ENCODE measurements around the gene THAP3. TPM values are rescaled to one million over a fixed set of nuclear protein-coding genes. Genes with fewer than 3 reads are reported as not detected.
"Not testable (repeated sequence)": the region's sequence is repeated elsewhere in the genome, so short reads cannot be mapped to it uniquely, and the experiment has no call there.

THAP3 gene
- total and polyA plus RNA-seq, 5 donors: 10.2 to 20.8 (median 14.9) TPM

GRCh38 chr1:6592441-6592840 is 32.2 kb upstream of the THAP3 start:
- ATAC-seq (no peak), DNase-seq (peak in 1 of 3 donors; percentile 58)
- Histone ChIP-seq H3K27ac (ENCODE audit: low read length) (no peak overlapping the region), H3K9me3 (ENCODE audit: control insufficient read depth, low read length) (no peaks in the 10 kb centered on the region), H3K4me3 (ENCODE audit: low read length) (no peak overlapping the region), H3K4me1 (ENCODE audit: control insufficient read depth, insufficient read depth, low read length) (peaks cover 11% of the 10 kb centered on the region), H3K27me3 (ENCODE audit: control insufficient read depth, insufficient read depth) (no peaks in the 10 kb centered on the region)
- WGBS: 37% methylated on average over 5 of the region's 5 CpGs
- intact Hi-C loops (cut with DNase I): no loop called here

- ATAC-seq (no peak), DNase-seq (peak in 1 of 3 donors; percentile 59)
- WGBS: 91% methylated on average over 38 of the region's 38 CpGs
- H3K4me3 ChIP-seq (ENCODE audit: low read length): no peak overlapping the region
- no peaks in the 10 kb centered on the region for H3K27me3 ChIP-seq (ENCODE audit: control insufficient read depth, insufficient read depth)
- H3K9me3 ChIP-seq (ENCODE audit: control insufficient read depth, low read length): no peaks in the 10 kb centered on the region
- H3K27ac ChIP-seq (ENCODE audit: low read length): no peak overlapping the region
- intact Hi-C loops (cut with DNase I): no loop called here
- H3K4me1 ChIP-seq (ENCODE audit: control insufficient read depth, insufficient read depth, low read length): peaks cover 12% of the 10 kb centered on the region
These were observed 31.6 kb upstream of the THAP3 start for GRCh38 chr1:6592865-6593593.

GRCh38 chr1:6593810-6594209 is 30.9 kb upstream of the THAP3 start:
- Histone ChIP-seq H3K4me1 (ENCODE audit: control insufficient read depth, insufficient read depth, low read length) (peaks cover 12% of the 10 kb centered on the region), H3K4me3 (ENCODE audit: low read length) (no peak overlapping the region), H3K9me3 (ENCODE audit: control insufficient read depth, low read length) (no peaks in the 10 kb centered on the region), H3K27ac (ENCODE audit: low read length) (no peak overlapping the region), H3K27me3 (ENCODE audit: control insufficient read depth, insufficient read depth) (no peaks in the 10 kb centered on the region)
- WGBS: 95% methylated on average over 15 of the region's 15 CpGs
- ATAC-seq (no peak), DNase-seq (no peak)
- intact Hi-C loops (cut with DNase I): no loop called here

GRCh38 chr1:6594977-6595740 is 29.5 kb upstream of the THAP3 start:
- H3K4me1 ChIP-seq (ENCODE audit: control insufficient read depth, insufficient read depth, low read length): peaks cover 16% of the 10 kb centered on the region
- 88% methylated on average over 11 of the region's 11 CpGs for WGBS
- intact Hi-C loops (cut with DNase I): no loop called here

GRCh38 chr1:6596351-6596750 is 28.3 kb upstream of the THAP3 start:
- no peaks in the 10 kb centered on the region for H3K9me3 ChIP-seq (ENCODE audit: control insufficient read depth, low read length)
- no peak for ATAC-seq
- WGBS: 53% methylated on average over 7 of the region's 7 CpGs
- intact Hi-C loops (cut with DNase I): no loop called here
- peak in 1 of 3 donors; percentile 57 for DNase-seq
- peak overlapping the region; percentile 30 for H3K27ac ChIP-seq (ENCODE audit: low read length)
- no peaks in the 10 kb centered on the region for H3K27me3 ChIP-seq (ENCODE audit: control insufficient read depth, insufficient read depth)
- no peak overlapping the region for H3K4me3 ChIP-seq (ENCODE audit: low read length)
- peaks cover 16% of the 10 kb centered on the region for H3K4me1 ChIP-seq (ENCODE audit: control insufficient read depth, insufficient read depth, low read length)

More at GRCh38 chr1:6594977-6595740, 29.5 kb upstream of the THAP3 start:
- ATAC-seq (no peak), DNase-seq (peak in 1 of 3 donors; percentile 41)
- Histone ChIP-seq H3K27ac (ENCODE audit: low read length) (no peak overlapping the region), H3K9me3 (ENCODE audit: control insufficient read depth, low read length) (no peaks in the 10 kb centered on the region), H3K27me3 (ENCODE audit: control insufficient read depth, insufficient read depth) (no peaks in the 10 kb centered on the region), H3K4me3 (ENCODE audit: low read length) (no peak overlapping the region)

- Histone ChIP-seq H3K4me1 (ENCODE audit: control insufficient read depth, insufficient read depth, low read length) (peaks cover 16% of the 10 kb centered on the region), H3K9me3 (ENCODE audit: control insufficient read depth, low read length) (no peaks in the 10 kb centered on the region), H3K27ac (ENCODE audit: low read length) (peak overlapping the region; percentile 53), H3K27me3 (ENCODE audit: control insufficient read depth, insufficient read depth) (no peaks in the 10 kb centered on the region), H3K4me3 (ENCODE audit: low read length) (no peak overlapping the region)
- ATAC-seq (no peak), DNase-seq (peak in 2 of 3 donors; percentile 46 to 59)
- 67% methylated on average over 15 of the region's 15 CpGs for WGBS
- intact Hi-C loops (cut with DNase I): no loop called here
These were observed 27.5 kb upstream of the THAP3 start for GRCh38 chr1:6596886-6597776.

- Histone ChIP-seq H3K4me1 (ENCODE audit: control insufficient read depth, insufficient read depth, low read length) (peaks cover 16% of the 10 kb centered on the region), H3K27ac (ENCODE audit: low read length) (peak overlapping the region; percentile 53), H3K27me3 (ENCODE audit: control insufficient read depth, insufficient read depth) (no peaks in the 10 kb centered on the region), H3K9me3 (ENCODE audit: control insufficient read depth, low read length) (no peaks in the 10 kb centered on the region), H3K4me3 (ENCODE audit: low read length) (no peak overlapping the region)
- WGBS: 75% methylated on average over 6 of the region's 6 CpGs
- intact Hi-C loops (cut with DNase I): no loop called here
- no peak for DNase-seq
- no peak for ATAC-seq
These were observed 26.9 kb upstream of the THAP3 start for GRCh38 chr1:6597777-6598131.

DNA sequence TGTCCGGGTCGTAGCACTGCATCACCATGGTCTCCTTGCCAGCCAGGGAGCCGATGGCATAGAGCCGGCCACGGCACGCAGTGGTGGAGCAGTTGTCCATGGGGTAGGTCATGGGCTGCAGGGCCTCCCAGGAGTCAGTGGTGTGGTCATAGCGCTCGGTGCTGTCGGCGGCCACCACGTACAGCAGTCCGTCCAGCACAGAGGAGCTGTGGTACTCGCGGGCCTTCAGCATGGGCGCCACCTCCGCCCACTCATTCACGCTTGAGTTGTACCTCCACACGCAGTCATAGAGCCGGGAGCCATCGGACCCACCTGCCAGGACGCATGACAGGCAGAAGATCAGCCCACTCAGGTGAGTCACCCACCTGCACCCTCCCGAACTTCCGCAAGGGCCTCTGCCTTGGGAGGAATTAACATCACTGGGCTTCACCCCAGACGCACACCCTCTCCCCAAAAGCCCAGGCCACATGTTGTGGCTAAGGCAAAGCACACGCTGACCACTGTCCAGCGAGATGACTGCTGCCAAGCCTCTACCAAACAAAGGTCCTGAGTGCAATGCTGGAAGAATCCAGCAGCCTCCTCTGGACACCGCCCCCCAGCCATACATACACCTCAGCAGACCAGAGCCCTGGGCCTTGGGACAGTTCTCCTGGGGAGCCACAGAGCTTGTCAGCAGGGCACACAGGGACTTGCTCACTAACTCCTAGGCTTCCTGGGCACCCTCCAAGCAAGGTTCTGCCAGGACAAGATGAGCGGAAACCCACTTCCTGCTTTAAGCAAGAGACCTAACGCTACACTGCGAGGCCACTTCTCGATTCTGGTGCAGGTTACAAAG is 25.3 kb upstream of the THAP3 start:
- H3K27ac ChIP-seq (ENCODE audit: low read length): peak overlapping the region; percentile 9
- WGBS: 73% methylated on average over 31 of the region's 31 CpGs
- no peaks in the 10 kb centered on the region for H3K9me3 ChIP-seq (ENCODE audit: control insufficient read depth, low read length)
- H3K4me1 ChIP-seq (ENCODE audit: control insufficient read depth, insufficient read depth, low read length): peaks cover 21% of the 10 kb centered on the region
- peak overlapping the region; percentile 11 for H3K4me3 ChIP-seq (ENCODE audit: low read length)
- DNase-seq (peak in 1 of 3 donors; percentile 70), ATAC-seq (no peak)
- H3K27me3 ChIP-seq (ENCODE audit: control insufficient read depth, insufficient read depth): no peaks in the 10 kb centered on the region
- intact Hi-C loops (cut with DNase I): no loop called here

GRCh38 chr1:6599991-6600390 is 24.7 kb upstream of the THAP3 start:
- DNase-seq: peak in 1 of 3 donors; percentile 40
- WGBS: 62% methylated on average over 8 of the region's 8 CpGs
- H3K27ac ChIP-seq (ENCODE audit: low read length); ATAC-seq; H3K27me3 ChIP-seq (ENCODE audit: control insufficient read depth, insufficient read depth); H3K9me3 ChIP-seq (ENCODE audit: control insufficient read depth, low read length): not testable (repeated sequence)
- Histone ChIP-seq H3K4me3 (ENCODE audit: low read length) (peak overlapping the region; percentile 73), H3K4me1 (ENCODE audit: control insufficient read depth, insufficient read depth, low read length) (peaks cover 21% of the 10 kb centered on the region)
- intact Hi-C loops (cut with DNase I): loop anchor here in 1 of 4 donors (2.0 kb wide), 1 partner anchor 27 kb away; no protein-coding TSS in a partner anchor

DNA sequence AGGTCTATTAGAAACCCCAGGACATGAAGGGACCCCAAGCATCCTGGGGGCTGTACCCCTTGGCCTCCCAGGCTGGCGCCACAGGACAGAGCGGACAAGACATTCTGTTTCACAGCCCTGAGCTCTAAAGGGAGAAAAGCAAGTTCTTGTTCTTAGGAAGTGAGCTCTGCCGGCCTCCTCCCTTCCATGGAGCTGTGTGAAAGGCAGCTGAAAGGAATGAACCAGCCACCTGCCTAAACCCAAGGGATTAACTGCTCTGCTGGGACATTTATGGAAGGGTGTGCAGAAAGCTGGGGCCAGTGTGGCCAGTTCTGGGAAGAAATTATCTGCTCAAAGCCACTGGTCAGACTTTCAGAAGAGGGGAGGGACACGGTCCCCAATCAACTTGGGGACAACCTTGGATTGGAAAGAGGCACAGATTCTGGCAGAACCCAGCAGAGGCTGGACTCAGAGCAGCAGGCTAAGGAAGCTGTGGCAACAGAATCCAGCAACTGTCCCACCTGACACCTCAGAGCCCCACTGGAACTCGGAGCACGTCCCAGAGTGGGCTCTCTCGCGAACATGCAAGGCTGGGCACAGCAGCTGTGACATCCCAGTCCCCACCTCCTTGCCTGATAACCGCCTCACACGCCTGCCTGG is 24.1 kb upstream of the THAP3 start:
- ATAC-seq: peak in 1 of 2 donors; percentile 7

More for the DNA sequence above, 24.1 kb upstream of the THAP3 start:
- H3K4me3 ChIP-seq (ENCODE audit: low read length): peak overlapping the region; percentile 73
- peaks cover 21% of the 10 kb centered on the region for H3K4me1 ChIP-seq (ENCODE audit: control insufficient read depth, insufficient read depth, low read length)
- H3K27ac ChIP-seq (ENCODE audit: low read length): peak overlapping the region; percentile 92
- H3K9me3 ChIP-seq (ENCODE audit: control insufficient read depth, low read length): no peaks in the 10 kb centered on the region
- peak in 1 of 3 donors; percentile 57 for DNase-seq
- H3K27me3 ChIP-seq (ENCODE audit: control insufficient read depth, insufficient read depth): no peaks in the 10 kb centered on the region
- 15% methylated on average over 10 of the region's 10 CpGs for WGBS
- intact Hi-C loops (cut with DNase I): loop anchor here in 1 of 4 donors (2.0 kb wide), 1 partner anchor 26 kb away; no protein-coding TSS in a partner anchor

Data from right cardiac atrium (tissue), 5 donors.